Retina (tissue), 1 donor: ENCODE data around the gene EFCAB13.
A peak's percentile ranks its signal among the peaks of the same experiment; 100 is the strongest.

ENCODE experiments used
- DNase-seq: peaks from one replicate; pipeline ENCODE4 v3.0.0-alpha.2; 2016

The EFCAB13 gene

GRCh38 chr17:47295037-47295873, 28.5 kb upstream of the EFCAB13 start:
- DNase-seq = no peak

GRCh38 chr17:47295874-47296255, 27.9 kb upstream of the EFCAB13 start:
- no peak for DNase-seq

DNA sequence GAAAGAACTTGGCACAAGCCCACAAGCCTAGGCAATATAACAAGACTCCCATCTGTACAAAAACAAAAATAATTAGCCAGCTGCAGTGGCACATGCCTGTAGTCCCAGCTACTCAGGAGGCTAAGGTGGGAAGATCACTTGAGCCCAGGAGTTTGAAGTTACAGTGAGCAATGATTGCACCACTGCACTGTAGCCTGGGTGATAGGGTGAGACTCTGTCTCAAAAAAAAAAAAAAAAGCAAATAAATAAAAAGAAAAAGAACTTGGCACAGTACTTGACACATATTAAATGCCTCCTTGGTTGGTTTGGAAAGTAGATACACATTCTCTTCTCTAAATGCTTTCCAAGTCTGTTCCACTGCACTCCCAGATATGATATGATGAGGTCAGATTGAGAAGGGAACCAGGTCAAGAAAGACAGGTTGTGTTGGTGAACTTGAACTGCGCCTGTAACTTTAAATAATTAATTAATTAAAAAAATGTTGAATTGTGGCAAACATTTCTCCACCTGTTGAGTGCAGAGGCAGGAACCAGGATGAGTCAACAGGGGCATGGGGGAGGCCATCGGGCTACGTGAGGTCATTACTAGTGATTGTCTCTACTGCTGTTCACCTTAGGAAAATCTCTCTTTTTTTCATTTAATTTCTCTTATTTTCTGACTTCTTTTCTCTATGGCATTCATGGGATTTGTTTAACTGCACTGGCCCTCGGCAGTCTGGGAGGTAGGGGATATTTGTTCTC, 25.9 kb upstream of the EFCAB13 start:
- no peak for DNase-seq

DNA sequence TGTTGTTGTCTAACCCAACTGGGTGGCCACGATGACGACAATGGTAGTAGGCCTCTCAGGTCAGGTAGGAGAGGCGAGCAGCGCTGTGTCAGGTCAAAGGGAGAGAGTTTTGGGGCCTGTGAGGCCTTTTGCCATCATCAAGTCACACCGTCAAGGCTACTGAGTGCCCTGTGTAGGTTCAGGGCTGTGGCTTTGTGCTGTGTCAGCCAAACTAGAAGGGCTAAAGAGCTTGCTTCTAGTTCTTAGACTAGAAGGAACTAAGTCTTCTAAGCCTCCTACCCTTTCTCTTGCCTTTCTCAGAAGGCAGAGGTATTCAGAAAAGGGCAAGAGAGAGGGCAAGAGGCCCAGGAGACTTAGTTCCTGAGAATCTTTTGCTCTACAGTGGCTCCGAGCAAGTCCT, 25.0 kb upstream of the EFCAB13 start:
- DNase-seq = no peak

- DNase-seq = no peak
Observed at GRCh38 chr17:47299239-47299910, 24.4 kb upstream of the EFCAB13 start.

DNA sequence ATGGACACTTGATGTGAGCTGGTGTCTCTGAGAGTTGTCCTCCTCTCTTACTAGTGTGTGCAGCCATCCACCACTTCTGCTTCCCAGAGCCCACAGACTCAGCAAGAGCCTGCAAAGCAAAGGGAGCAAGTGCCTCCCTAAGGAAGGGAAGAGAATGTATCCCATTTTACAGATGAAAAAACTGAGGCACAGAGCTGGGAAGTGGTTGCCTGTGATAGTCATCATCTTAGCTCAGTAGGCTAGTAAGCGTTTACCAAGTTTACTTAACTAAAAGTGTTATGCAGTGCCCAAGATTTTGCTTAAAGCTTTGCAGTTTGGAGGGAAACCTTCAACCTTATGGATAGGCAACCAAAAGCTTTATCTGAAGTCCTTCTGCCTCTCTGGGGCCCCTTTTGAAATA, 23.0 kb upstream of the EFCAB13 start:
- DNase-seq = no peak

DNA sequence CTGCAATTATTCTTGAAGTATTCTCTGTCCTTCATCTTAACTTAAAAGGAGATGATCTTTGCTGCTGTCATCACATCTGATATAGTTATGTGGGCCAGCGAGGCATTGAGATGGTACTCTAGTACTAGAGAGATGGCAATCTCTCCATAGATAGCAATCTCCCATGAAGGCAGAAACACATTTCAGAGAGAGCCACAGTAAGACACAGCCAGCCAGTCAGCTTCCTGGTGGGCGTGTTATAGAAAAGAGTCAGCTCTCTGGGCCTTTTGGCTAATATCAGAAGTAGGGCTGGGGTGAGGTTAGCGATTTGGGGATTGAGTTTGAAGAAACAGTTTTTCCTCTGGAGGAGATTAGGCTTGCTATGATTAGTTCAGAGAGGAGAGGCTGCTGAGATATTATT, 22.6 kb upstream of the EFCAB13 start:
- no peak for DNase-seq

GRCh38 chr17:47301831-47302230, 21.9 kb upstream of the EFCAB13 start:
- DNase-seq = no peak

DNA sequence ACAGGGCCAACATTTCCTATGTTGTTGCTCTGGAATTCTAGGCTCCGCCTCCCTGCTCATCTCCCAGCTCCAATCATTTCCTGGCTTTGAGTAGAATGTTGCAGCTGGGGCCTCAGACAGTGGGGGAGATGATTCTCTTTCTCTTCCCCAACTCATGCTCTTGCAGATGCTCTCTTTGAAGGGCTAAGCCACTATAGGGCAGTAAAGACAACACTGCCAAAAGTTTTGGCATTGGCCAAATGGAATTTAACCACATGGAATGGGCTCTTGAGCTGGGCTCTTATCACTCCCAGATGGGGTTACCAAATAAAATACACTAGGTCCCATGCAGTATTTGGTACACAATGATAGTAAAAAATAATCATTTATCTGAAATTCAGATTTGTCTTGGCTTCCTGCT, 19.6 kb upstream of the EFCAB13 start:
- DNase-seq = no peak

DNA sequence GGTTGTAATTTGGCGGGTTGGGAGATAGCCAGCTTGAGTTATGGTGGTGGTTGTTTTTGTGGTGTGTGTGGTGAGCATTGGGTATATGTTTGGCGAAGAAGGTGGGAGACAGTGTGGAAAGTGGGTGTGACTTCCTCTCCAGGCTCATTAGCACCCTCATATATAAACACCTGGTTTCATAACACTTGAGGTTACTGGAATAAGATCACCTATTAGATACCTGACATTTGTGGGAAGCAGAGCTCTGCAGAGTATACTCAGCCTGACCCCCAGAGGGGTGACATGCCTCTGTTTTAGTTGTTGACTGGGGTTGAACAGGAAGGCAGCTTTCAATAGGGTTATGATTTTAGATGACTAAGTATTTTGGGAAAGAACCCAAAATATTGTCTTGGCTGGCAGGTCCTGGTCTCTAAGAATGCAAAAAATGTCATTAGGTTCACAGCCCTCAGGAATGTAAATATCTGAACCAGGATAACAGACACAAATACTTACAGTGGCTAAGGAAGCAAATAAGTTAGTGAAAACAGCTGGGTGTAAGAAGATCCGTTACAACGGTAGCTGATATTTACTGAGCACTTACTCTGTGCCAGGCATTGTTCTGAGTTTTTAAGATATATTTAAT, 18.3 kb upstream of the EFCAB13 start:
- no peak for DNase-seq

GRCh38 chr17:47310186-47310733, 13.5 kb upstream of the EFCAB13 start:
- no peak for DNase-seq

- DNase-seq = no peak
Observed at GRCh38 chr17:47311420-47311819, 12.3 kb upstream of the EFCAB13 start.

DNA sequence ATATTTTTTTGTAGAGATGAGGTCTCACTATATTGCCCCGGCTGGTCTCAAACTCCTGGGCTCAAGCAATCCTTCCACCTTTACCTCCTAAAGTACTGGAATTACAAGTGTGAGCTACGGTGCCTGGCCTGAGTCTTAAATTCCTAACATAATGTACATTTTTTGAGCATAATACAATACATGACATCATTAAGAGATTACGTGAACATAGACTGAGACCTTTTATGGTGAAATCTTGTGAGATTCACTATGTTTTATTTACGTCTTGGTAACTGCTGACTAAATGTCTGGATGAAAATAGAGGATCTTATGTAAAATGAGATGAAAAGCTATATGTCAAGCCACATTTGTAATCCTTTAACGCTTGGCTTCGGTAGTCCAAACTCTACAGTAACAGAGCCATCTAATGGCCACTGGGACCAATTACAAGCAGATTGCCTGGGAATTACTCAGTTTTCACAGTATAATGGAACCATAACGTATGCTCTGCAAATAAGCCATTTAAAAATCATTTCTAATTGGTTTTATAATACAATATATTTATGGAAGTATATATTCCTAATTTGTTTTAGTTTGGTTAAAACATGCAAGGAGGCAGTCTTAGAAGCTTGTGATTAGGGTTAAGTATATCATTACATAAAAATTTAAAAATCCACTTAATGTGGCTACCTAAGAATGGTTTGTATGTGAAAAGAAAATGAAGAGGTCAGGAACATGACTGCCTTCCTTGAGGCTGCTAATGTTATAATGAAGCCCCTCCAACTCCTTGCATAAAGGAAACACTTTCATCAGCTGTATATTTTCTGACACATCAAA, 8.1 kb upstream of the EFCAB13 start:
- peak; percentile 49 for DNase-seq

- DNase-seq = no peak
Observed at GRCh38 chr17:47316311-47316710, 7.4 kb upstream of the EFCAB13 start.

DNA sequence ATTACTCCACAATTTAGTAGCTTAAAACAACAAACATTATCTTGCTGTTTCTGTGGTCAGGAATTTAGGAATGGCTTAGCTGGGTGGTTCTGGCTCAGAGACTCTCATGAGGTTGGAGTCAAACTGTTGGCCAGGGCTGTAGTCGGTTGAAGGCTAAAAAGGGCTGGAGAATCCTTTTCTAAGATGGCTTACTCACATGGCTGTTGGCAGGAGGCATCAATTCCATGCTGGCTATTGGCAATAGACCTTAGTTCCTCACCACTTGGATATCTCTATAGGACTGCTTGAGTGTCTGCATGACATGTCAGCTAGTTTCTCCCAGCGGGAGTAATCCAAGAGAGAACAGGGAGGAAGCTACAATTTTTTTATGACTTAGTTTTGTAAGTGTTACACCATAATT, 6.6 kb upstream of the EFCAB13 start:
- DNase-seq = no peak

DNA sequence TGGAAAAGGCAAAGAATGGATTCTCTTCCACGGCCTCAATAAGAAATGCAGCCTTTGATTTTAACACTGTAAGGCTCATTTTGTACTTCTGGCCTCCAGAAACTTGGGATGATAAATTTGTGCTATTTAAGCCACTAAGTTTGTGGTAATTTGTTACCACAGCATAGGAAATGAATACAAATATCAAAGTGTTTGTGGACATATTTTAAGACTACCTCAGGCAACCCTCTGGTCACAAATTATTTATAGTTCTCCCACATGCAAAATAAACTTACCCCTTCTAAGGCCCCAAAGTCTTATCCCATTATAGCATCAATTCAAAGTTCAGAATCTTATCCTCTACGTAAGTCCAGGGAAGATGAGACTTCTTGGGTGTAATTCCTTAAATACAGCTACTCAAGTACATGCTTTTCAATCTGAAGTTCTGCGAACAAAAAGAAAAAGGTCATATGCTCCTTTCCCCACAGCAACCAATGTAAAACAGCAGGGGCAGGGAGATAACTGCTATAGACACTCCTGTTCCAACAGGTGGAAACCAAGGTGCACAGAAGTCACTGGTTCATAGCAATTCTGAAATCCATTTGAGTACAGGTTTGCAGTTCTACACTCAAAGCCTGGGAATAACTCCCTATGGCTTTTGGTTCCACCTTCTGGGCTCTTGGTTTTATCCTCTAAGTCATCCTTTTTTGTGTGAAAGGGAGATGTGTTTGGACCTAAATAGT, 5.4 kb upstream of the EFCAB13 start:
- DNase-seq = no peak

DNA sequence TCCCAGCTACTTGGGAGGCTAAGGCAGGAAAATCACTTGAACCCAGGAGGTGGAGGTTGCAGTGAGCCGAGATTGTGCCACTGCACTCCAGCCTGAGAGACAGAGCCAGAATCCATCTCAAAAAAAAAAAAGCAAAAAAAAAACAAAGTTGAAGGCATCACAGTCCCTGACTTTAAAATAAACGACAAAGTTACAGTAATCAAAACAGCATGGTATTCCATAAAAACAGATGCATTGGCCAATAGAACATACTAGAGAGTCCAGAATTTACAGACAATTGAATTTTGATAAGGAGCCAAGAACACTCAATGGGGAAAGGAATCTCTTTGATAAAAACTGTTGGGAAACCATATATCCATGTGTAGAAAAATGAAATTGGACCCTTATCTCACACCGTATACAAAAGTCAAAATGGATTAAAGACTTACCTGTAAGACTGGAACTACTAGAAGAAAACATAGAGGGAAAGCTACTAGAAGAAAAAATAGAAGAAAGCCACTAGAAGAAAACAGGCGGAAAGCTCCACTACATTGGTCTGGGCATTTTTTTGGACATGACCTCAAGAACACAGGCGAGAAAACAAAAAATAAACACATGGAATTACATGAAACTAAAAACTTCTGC, 2.8 kb upstream of the EFCAB13 start:
- DNase-seq = no peak

DNA sequence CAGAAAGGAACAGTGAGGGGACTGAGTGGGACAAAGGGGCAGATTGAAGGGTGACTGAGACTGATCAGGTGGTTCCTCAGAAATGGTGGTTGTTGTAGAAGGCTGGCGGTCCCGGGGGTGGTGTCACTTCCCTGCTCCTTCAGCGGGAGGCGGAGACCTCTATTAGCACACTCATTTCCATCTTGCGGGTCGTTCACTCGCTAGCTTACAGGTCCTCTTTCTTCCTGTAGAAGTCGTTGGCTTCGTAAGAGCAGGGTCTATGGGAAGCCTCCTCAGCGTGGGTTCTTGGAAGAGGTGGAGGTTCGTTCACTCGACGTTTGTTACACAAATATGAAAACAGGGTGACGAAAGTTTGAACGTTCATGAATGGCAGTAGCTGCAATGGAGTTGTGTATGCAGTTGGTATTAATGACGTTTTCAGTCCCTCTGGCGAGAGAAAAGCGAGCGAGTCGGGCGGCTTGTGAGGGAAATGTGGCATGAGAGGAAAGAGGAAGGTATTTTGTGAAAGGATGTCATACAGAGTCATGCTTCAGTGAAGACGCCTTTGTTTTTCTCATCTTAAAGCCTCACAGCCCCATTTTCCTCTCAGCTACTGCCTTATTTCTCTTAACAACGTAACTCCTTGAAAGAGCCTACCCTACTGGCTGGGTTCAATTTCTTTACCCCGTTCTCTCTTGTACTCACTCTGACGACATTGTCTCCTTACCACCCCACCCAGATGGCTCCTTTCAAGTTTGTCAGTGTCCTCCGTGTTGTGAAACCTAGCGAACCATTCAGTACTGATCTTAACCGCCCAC, 667 bp downstream of the EFCAB13 start:
- no peak for DNase-seq

DNA sequence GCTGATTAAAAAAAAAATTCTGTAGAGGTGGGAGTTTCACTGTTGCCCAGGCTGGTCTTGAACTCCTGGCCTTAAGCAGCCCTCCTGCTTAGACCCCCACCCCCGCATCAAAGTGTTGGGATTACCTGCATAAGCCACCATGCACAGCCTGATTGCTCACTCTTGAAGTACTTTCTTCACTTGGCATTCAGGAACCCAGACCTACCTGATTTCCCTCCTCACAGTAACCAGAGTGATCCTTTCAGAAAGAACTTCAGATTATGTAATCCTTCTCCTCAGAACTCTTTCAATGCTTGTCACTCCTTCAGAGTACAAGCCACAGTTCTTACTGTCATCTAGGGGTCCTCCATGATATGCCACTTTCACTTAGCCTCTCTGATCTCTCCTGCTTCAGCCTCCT, 1.4 kb downstream of the EFCAB13 start:
- DNase-seq = no peak

- DNase-seq = no peak
Observed at GRCh38 chr17:47330548-47330947, 6.8 kb downstream of the EFCAB13 start.
